HG03045 (cell line): ENCODE results near the gene NIPAL4.
"Not testable (repeated sequence)": the region's sequence is repeated elsewhere in the genome, so short reads cannot be mapped to it uniquely, and the experiment has no call there.

Experiments
- ATAC-seq: cut with Tn5 transposase; IDR thresholded peaks from one replicate; pipeline ENCODE4 v1.9.1; 2021; ENCODE audit warnings: mild to moderate bottlenecking, moderate library complexity; ENCODE audit not compliant: unreplicated experiment

NIPAL4 gene

GRCh38 chr5:157482702-157483101 lies 22.7 kb downstream of the NIPAL4 start:
- ATAC-seq, result not testable (repeated sequence)

GRCh38 chr5:157484768-157485167 lies 24.8 kb downstream of the NIPAL4 start:
- no peak for ATAC-seq

GRCh38 chr5:157485340-157485739 lies 25.3 kb downstream of the NIPAL4 start:
- ATAC-seq, result no peak

DNA sequence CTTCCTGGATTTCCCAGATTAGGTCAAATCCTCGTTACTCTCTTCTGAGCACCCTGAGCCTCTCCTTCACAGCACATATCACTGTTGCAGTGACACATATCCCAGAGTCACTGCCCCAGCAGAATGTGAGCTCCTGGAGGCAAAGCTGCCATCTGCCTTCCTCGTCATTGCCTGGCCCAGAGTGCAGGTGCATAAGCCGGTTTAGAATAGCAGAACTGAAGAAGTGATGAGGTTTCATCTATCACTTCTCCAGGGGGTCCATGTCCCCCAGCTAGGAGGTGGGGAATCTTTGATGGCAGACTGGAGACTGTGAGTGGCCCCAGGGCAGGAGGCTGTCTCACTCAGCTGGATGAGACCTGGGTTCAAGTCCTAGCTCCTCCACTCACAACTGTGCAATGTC lies 25.8 kb downstream of the NIPAL4 start:
- peak; percentile 25 for ATAC-seq

DNA sequence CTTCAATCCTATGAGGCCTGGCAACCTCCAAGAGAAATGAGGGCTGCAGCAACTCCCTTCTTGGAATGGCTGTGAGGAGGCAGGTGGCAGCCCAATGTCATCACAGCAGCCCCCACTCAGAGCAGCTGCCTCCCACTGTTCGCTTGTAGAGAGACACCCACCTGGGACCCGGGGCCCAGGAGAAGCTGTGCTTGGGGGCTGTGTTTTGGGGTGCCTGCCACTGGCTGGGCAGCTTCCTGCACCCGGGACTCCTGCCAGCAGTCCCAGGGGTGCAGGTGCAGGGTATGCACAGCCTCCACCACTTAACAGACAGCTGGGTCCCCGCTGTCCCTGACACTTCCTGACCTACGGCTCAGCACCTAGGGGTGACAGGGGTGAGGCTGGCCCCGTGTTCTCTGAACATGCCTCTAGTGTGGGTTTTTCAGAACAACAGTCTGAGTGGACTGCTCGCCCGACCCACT lies 26.2 kb downstream of the NIPAL4 start:
- peak; percentile 49 for ATAC-seq

- ATAC-seq, result peak; percentile 50
Measured at GRCh38 chr5:157486861-157487260, 26.8 kb downstream of the NIPAL4 start.

GRCh38 chr5:157487358-157487757 lies 27.3 kb downstream of the NIPAL4 start:
- ATAC-seq, result no peak

GRCh38 chr5:157491471-157491995 lies 31.5 kb downstream of the NIPAL4 start:
- no peak for ATAC-seq

DNA sequence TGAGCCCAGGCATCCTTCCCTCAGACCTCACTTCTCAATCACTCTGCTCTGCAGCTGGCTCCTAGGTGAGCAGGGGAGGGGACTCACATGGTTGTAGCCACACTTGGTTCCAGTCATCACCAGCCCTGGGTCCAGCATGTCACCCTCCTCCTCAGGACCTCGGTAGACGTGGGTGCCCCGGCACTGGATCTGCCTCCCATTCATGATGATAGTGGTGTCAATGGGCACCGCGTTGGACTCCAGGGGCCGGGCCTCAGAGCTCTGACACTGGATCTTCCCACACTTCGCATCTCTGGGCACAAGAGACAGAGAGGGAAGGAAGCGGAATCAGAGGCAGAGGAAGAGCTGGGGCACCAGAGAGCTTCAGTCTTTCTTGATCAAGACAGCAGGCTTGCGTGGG lies 32.9 kb downstream of the NIPAL4 start:
- no peak for ATAC-seq

- no peak for ATAC-seq
Measured at GRCh38 chr5:157494178-157494832, 34.3 kb downstream of the NIPAL4 start.

DNA sequence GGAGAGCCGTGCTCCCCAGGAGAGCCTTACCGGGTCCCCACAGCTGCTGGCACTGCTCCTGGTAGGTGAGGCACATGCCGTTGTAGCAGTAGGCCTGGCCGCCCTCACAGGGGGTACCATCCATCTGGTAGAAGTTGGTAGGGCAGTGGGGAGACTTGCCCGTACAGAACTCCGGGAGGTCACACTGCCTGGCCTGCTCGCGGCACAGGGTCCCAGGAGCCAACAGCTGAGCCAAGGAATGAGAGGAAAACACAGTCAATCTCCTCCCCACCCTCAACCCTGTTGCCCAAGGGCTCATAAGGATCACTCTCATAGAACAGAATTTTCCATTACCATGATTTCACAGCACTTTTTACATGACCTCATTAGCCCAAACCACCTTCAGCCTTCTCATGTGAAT lies 36.9 kb downstream of the NIPAL4 start:
- no peak for ATAC-seq

DNA sequence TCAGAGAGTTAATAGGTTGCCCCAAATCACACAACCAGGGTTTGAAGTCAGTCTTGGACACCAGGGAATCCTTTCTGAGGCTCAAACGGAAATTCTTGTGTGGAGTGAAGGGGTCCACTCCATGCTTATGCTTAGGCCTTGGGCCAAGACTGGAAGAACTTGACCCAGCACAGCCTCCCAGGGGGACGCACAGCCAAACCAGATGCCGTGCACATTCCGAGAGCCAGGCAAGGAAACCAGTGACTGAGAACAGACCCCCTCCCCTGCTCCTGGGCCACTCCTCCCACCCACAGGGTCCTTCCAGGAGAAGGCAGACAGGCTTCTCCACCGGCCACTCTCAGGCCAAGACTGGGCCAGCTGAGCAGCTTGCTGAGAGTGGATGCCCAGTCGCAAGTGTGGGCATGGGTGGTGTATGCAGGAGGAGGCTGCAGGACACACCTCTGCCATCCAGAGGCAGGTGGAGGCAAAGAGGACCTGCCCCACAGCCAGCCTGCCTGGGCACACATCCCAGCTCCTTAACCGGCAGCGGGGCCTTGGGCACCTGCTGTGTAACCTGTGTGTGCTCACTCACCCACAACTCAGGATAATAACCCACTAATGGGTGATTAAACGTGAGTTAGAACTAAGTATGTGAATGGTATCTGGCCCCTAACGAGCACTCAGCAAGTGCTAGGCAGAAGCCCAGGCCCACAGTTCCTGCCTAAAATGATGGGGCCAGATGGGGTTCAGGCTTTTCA lies 38.0 kb downstream of the NIPAL4 start:
- no peak for ATAC-seq

GRCh38 chr5:157502143-157502647 lies 42.2 kb downstream of the NIPAL4 start:
- peak; percentile 67 for ATAC-seq

- ATAC-seq, result no peak
Measured at GRCh38 chr5:157504053-157504452, 44.0 kb downstream of the NIPAL4 start.

DNA sequence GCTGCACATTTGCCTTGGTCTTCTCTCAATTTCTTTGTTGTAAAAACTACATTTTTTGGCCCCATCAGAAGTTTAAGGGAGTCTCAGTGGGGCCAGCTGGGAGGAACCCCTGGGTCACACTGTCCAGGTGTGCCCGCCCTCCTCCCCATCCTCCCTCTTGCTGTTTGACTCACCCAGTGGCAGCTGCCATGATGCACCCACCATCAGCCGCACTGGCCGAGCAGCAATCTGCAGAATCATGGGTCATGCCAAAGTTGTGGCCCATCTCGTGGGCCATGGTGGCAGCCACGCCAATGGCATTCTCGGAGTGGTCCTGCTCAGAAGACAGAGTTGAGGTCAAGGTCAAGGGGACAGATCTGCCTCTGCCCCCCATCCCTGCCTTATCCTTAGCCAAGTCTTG lies 45.5 kb downstream of the NIPAL4 start:
- ATAC-seq, result no peak

- no peak for ATAC-seq
Measured at GRCh38 chr5:157506066-157506590, 46.1 kb downstream of the NIPAL4 start.

- ATAC-seq, result no peak
Measured at GRCh38 chr5:157506981-157507780, 47.2 kb downstream of the NIPAL4 start.

- no peak for ATAC-seq
Measured at GRCh38 chr5:157509093-157509492, 49.1 kb downstream of the NIPAL4 start.

- ATAC-seq, result no peak
Measured at GRCh38 chr5:157509587-157509986, 49.6 kb downstream of the NIPAL4 start.

- ATAC-seq, result no peak
Measured at GRCh38 chr5:157510682-157511081, 50.7 kb downstream of the NIPAL4 start.
